PC-3 (cell line): ENCODE measurements around the gene RSRC1. TPM values are rescaled to one million over a fixed set of nuclear protein-coding genes. Genes with fewer than 3 reads are reported as not detected.
"Not testable (repeated sequence)": the region's sequence is repeated elsewhere in the genome, so short reads cannot be mapped to it uniquely, and the experiment has no call there.

ENCODE experiments used
- ATAC-seq: fragments of 200-7000 bp; cut with Tn5 transposase; 2 replicates; pipeline ENCODE4 v1.9.1; 2020; ENCODE audit warnings: mild to moderate bottlenecking, moderate library complexity
- Bru-seq: library from RNA; stranded (reverse); fragments of 400-500 nt; gene quantifications from one replicate; lab custom pipeline; 2021; lab: Mats Ljungman, UMichigan
- BruChase-seq, 2 experiments: library from RNA; stranded (reverse); fragments of 400-500 nt; gene quantifications; one replicate each; lab custom pipeline; 2021; lab: Mats Ljungman, UMichigan
- BruUV-seq: library from RNA; stranded (reverse); fragments of 400-500 nt; replicated peaks from 2 replicates; lab custom pipeline; 2021; lab: Mats Ljungman, UMichigan
- CTCF ChIA-PET: fragments of 300-600 bp; sonication (Branson Sonifier 250); formaldehyde crosslinking; loops from one replicate; lab custom pipeline; 2022; ENCODE audit warnings: antibody characterized with exemption; lab: Charles Lee
- POLR2A ChIA-PET: fragments of 300-600 bp; sonication (Branson Sonifier 250); formaldehyde crosslinking; loops from one replicate; lab custom pipeline; 2022; ENCODE audit warnings: antibody characterized with exemption; ENCODE audit not compliant: unreplicated experiment; lab: Charles Lee
- DNase-seq: peaks from one replicate; pipeline ENCODE4 v3.0.0-alpha.2; 2015
- H2AFZ ChIP-seq: fragments of 300-600 bp; sonication (generic); 2 replicates; pipeline ENCODE4 v1.6.0; 2016; ENCODE audit warnings: antibody characterized with exemption, low read length
- H3F3A ChIP-seq: fragments of 300-600 bp; sonication (generic); one replicate; pipeline ENCODE4 v1.6.0; 2017; ENCODE audit warnings: antibody characterized with exemption, low read length, control low read depth, mild to moderate bottlenecking; ENCODE audit not compliant: unreplicated experiment
- H3K27ac ChIP-seq: fragments of 300-600 bp; sonication (generic); 2 replicates; pipeline ENCODE4 v1.5.1; 2016; ENCODE audit warnings: mild to moderate bottlenecking, low read length
- H3K27me3 ChIP-seq: fragments of 300-600 bp; sonication (generic); 2 replicates; pipeline ENCODE4 v1.6.1; 2016; ENCODE audit warnings: low read length, mixed read lengths
- H3K36me3 ChIP-seq: fragments of 300-600 bp; sonication (generic); 2 replicates; pipeline ENCODE4 v1.6.1; 2016; ENCODE audit warnings: low read depth, mixed run types, low read length, mixed read lengths
- H3K4me1 ChIP-seq: fragments of 300-600 bp; sonication (generic); 2 replicates; pipeline ENCODE4 v1.5.1; 2016; ENCODE audit warnings: low read length; ENCODE audit not compliant: insufficient read depth
- H3K4me2 ChIP-seq: fragments of 300-600 bp; sonication (generic); 2 replicates; pipeline ENCODE4 v1.6.0; 2016; ENCODE audit warnings: low read length
- H3K4me3 ChIP-seq: fragments of 300-600 bp; sonication (generic); 2 replicates; pipeline ENCODE4 v1.5.1; 2016; ENCODE audit warnings: mild to moderate bottlenecking, low read length, mixed read lengths
- H3K79me2 ChIP-seq: fragments of 300-600 bp; sonication (generic); 2 replicates; pipeline ENCODE4 v1.6.1; 2017; ENCODE audit warnings: low read length, mixed read lengths
- H3K9ac ChIP-seq: fragments of 300-600 bp; sonication (generic); 2 replicates; pipeline ENCODE4 v1.6.0; 2016; ENCODE audit warnings: mild to moderate bottlenecking, low read length
- H3K9me2 ChIP-seq: fragments of 300-600 bp; sonication (generic); replicated peaks from 2 replicates; pipeline ENCODE4 v1.6.1; 2016; ENCODE audit warnings: mixed run types, low read length, mixed read lengths
- H3K9me3 ChIP-seq: fragments of 300-600 bp; sonication (generic); 2 replicates; pipeline ENCODE4 v1.6.1; 2016; ENCODE audit warnings: low read length, mixed read lengths
- H4K20me1 ChIP-seq: fragments of 300-600 bp; sonication (generic); 2 replicates; pipeline ENCODE4 v1.6.1; 2016; ENCODE audit warnings: low read length, mixed read lengths
- EZH2 ChIP-seq: fragments of 300-600 bp; sonication (generic); IDR thresholded peaks from one replicate; pipeline ENCODE4 v1.6.1; 2017; ENCODE audit warnings: antibody characterized with exemption, mild to moderate bottlenecking, low read length; ENCODE audit not compliant: unreplicated experiment
- EZH2phosphoT487 ChIP-seq: fragments of 300-600 bp; sonication (generic); IDR thresholded peaks from 2 replicates; pipeline ENCODE4 v1.6.1; 2018; ENCODE audit warnings: mild to moderate bottlenecking, antibody characterized with exemption, low read length, borderline replicate concordance
- intact Hi-C: fragments of 100-400 bp; cut with micrococcal nuclease; formaldehyde crosslinking; loops from 2 replicates; pipeline ENCODE4 v1.9.0; 2023
- long read RNA-seq: library from polyadenylated mRNA; unstranded; transcript quantifications from one replicate; pipeline ENCODE4 v2.0.0, GENCODE V29; 2021; ENCODE audit not compliant: unreplicated experiment
- total RNA-seq: library from RNA; depleted of rRNA; stranded (reverse); fragments of >200 nt; gene quantifications from 2 replicates; pipeline ENCODE4 v1.2.3, GENCODE V29; 2014; rRNA removed
- TF ChIP-seq, protein P1 (sequence below): fragments of 300-600 bp; sonication (generic); conservative IDR thresholded peaks from 2 replicates; pipeline ENCODE4 v1.5.1; 2017; ENCODE audit warnings: antibody characterized with exemption, low read depth, mild to moderate bottlenecking, low read length

Gene RSRC1
- total RNA-seq (39.5 and 42.8 TPM in 2 replicates), Bru-seq, nascent RNA (percentile 74 among the genes with signal in this experiment), BruChase-seq, experiment 1, labeled RNA remaining after a 6-hour chase (percentile 55 among the genes with signal in this experiment), BruChase-seq, experiment 2, labeled RNA remaining after a 2-hour chase (percentile 67 among the genes with signal in this experiment)
- long read RNA-seq, transcript RSRC1-201 (10 exons, 1,727 nt) = major isoform, 10 of 38 reads
- long read RNA-seq, transcript RSRC1-215 (10 exons, 1,738 nt) = major isoform, 10 of 38 reads
- long read RNA-seq, partial matches to known transcripts = 11 of 38 reads
- long read RNA-seq, other reads (novel, unspliced or antisense) = 5 of 38 reads

DNA sequence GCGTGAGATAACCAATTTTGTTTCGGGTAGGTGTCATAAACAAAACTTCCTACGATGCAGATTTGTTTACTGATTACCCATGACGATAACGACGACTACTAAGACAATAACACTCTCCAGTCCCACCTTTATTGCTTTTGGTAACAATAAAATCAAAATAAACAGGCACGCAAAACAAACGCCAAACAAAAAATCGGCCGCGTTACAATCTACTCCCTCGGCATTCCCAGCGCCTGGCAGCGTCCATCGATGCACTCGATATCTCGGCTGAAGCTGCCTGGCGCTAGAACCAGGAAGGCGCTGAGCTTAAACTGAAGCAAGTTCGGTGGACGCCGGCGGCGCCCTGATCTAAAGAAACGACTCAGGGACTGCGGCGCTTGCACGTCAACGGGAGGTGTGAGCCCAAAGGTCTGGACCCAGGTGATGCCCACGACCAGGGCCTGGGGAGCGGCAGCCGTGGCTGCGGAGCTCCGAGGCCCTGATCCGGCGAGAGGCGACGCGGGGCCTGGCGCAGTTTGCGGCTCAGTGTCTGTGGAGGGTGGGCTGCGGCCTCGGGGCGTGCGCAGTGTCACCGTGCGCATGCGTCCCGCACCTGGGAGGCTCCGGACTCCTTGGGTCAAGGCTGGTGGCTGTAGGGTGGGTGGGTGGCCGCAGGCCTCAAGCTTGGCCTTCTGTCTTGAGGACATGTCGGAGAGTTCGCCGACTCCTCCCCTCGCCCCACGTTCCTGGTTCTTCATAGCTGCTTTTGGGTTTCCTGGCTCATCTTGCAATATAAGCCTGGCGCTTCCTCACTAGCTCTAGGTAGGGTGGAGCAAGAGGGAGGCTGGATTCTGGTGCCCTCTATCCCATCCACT lies at the start of gene RSRC1:
TSS of gene RSRC1 (plus strand) at position 286 of the 854 bp plus-strand sequence. CDS start 12,016 bp downstream, outside the sequence.
- Histone ChIP-seq H3K27me3 (no peaks in the 10 kb centered on the region), H3K9me2 (no peaks in the 10 kb centered on the region), H4K20me1 (0 out of 2 replicates have a peak, but pooled peaks cover 5% of the 10 kb centered on the region), H3K4me2 (peak within 1 kb of the TSS; percentile 86), H3K36me3 (no peaks in the 10 kb centered on the region), H3K4me1 (peaks cover 12% of the 10 kb centered on the region), H3F3A (no peaks in the 10 kb centered on the region), H3K27ac (peak within 1 kb of the TSS; percentile 83), H3K4me3 (peak within 1 kb of the TSS; percentile 91), H3K9ac (peak within 1 kb of the TSS; percentile 91), H3K79me2 (peaks cover 48% of the 10 kb centered on the region), H2AFZ (peak within 1 kb of the TSS; percentile 98), H3K9me3 (no peaks in the 10 kb centered on the region)
- TF ChIP-seq EZH2 (no peak), EZH2phosphoT487 (no peak)
- TF ChIP-seq, protein P1, sequence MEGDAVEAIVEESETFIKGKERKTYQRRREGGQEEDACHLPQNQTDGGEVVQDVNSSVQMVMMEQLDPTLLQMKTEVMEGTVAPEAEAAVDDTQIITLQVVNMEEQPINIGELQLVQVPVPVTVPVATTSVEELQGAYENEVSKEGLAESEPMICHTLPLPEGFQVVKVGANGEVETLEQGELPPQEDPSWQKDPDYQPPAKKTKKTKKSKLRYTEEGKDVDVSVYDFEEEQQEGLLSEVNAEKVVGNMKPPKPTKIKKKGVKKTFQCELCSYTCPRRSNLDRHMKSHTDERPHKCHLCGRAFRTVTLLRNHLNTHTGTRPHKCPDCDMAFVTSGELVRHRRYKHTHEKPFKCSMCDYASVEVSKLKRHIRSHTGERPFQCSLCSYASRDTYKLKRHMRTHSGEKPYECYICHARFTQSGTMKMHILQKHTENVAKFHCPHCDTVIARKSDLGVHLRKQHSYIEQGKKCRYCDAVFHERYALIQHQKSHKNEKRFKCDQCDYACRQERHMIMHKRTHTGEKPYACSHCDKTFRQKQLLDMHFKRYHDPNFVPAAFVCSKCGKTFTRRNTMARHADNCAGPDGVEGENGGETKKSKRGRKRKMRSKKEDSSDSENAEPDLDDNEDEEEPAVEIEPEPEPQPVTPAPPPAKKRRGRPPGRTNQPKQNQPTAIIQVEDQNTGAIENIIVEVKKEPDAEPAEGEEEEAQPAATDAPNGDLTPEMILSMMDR = no peak
- ChIA-PET POLR2A (interaction anchor here (0.6 to 0.7 kb wide), 10 partner anchors 13 to 1270 kb away, joined by 3 to 26 read pairs (median 14); no protein-coding TSS in a partner anchor), CTCF (interaction anchor here (0.6 to 0.7 kb wide), 5 partner anchors 9 to 492 kb away, joined by 3 to 16 read pairs (median 6); no protein-coding TSS in a partner anchor)
- BruUV-seq = TSS peak; percentile 86
- intact Hi-C loops = loop anchor here (1.0 to 10.0 kb wide), 6 partner anchors 55 to 423 kb away; no protein-coding TSS in a partner anchor
- peak; percentile 87 for ATAC-seq
- DNase-seq = peak; percentile 84

- H3K27ac ChIP-seq, H3K79me2 ChIP-seq, POLR2A ChIA-PET, ATAC-seq, H3K9ac ChIP-seq, H3K4me1 ChIP-seq, H3K27me3 ChIP-seq, H2AFZ ChIP-seq, H3F3A ChIP-seq, CTCF ChIA-PET, H3K36me3 ChIP-seq, H3K9me2 ChIP-seq, H3K4me2 ChIP-seq, intact Hi-C loops, H3K4me3 ChIP-seq, H4K20me1 ChIP-seq, H3K9me3 ChIP-seq, BruUV-seq, DNase-seq: not testable (repeated sequence)
Observed at GRCh38 chr3:158065574-158065973, 44.3 kb upstream of the RSRC1 start.

DNA sequence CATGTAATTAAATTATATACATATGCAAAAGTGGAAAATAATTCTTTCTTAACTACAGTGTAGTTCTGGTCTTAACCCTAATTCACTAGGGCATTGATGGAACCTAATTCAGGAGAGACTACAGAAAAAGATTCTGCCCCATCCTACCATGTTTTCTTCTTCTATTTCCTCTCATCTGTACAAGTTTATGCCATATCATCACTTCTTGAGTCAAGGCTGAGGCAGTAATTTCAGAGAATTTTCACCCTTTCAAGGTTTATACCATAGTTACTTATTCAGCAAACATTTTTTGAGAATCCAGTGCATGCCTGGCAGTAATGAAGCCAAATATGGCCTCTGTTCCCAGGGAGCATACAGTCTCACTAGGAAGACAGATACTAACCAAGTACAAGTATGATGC lies 37.1 kb upstream of the RSRC1 start:
- no peaks in the 10 kb centered on the region for H4K20me1 ChIP-seq
- POLR2A ChIA-PET = no interaction called here
- no peak for ATAC-seq
- H3K9me3 ChIP-seq = no peaks in the 10 kb centered on the region
- TF ChIP-seq EZH2 (no peak), EZH2phosphoT487 (no peak)
- TF ChIP-seq, protein P1 = no peak
- H3K4me1 ChIP-seq = no peaks in the 10 kb centered on the region
- H3K79me2 ChIP-seq = no peaks in the 10 kb centered on the region
- H3K4me3 ChIP-seq = no peak overlapping the region
- no peak overlapping the region for H2AFZ ChIP-seq
- H3K36me3 ChIP-seq = no peaks in the 10 kb centered on the region
- no TSS peak for BruUV-seq
- no peaks in the 10 kb centered on the region for H3K9me2 ChIP-seq
- no peak overlapping the region for H3K27ac ChIP-seq
- no peaks in the 10 kb centered on the region for H3K27me3 ChIP-seq
- H3K4me2 ChIP-seq = no peak overlapping the region
- CTCF ChIA-PET = no interaction called here
- H3K9ac ChIP-seq = no peak overlapping the region
- no peaks in the 10 kb centered on the region for H3F3A ChIP-seq
- DNase-seq = no peak
- intact Hi-C loops = no loop called here
